Endometrium (tissue), 2 donors: ENCODE measurements around the gene ZNF420.

Source experiments
- FAIRE-seq: peaks from 2 replicates; lab custom pipeline; 2012; peaks lifted over from hg19 to GRCh38; lab: Jason Lieb, UNC
- donor health status: control.
- donor health status: control.

The ZNF420 gene

GRCh38 chr19:37148214-37148613 is 70.0 kb downstream of the ZNF420 start:
- FAIRE-seq = no peak

GRCh38 chr19:37160153-37160552 is 81.9 kb downstream of the ZNF420 start:
- no peak for FAIRE-seq

- no peak for FAIRE-seq
Observed at GRCh38 chr19:37165635-37166034, 87.4 kb downstream of the ZNF420 start.

- peak; percentile 99 for FAIRE-seq
Observed at GRCh38 chr19:37172368-37173366, 94.4 kb downstream of the ZNF420 start, which contains the start of gene ZNF585A. TSS of gene ZNF585A (minus strand) at chr19:37172695. CDS start at chr19:37169910, 2,785 bp downstream.
